ENCODE data around the gene PCNX3.

The PCNX3 gene

GRCh38 chr11:65615229-65615949, at the start of gene PCNX3:
PCNX3 (plus strand) TSS chr11:65615776; CDS start chr11:65616312, 536 bp downstream.
- Histone ChIP-seq H3K27ac (ENCODE audit: low read depth, low read length) (peak within 1 kb of the TSS; percentile 92), H3K4me1 (ENCODE audit: control insufficient read depth, insufficient read depth, low read length) (peaks cover 15% of the 10 kb centered on the region), H3K36me3 (ENCODE audit: control insufficient read depth, insufficient read depth, low read length) (peaks cover 33% of the 10 kb centered on the region), H3K4me3 (ENCODE audit: low read length) (peak within 1 kb of the TSS; percentile 96), H3K9ac (ENCODE audit: low read length) (peak within 1 kb of the TSS; percentile 89), H3K27me3 (ENCODE audit: control insufficient read depth, insufficient read depth, low read length) (no peaks in the 10 kb centered on the region)

- Histone ChIP-seq H3K36me3 (ENCODE audit: control insufficient read depth, insufficient read depth, low read length) (no peaks in the 10 kb centered on the region), H3K9ac (ENCODE audit: low read length) (peak overlapping the region; percentile 79), H3K27me3 (ENCODE audit: control insufficient read depth, insufficient read depth, low read length) (no peaks in the 10 kb centered on the region), H3K4me1 (ENCODE audit: control insufficient read depth, insufficient read depth, low read length) (peaks cover 34% of the 10 kb centered on the region), H3K4me3 (ENCODE audit: low read length) (peak overlapping the region; percentile 98), H3K27ac (ENCODE audit: low read depth, low read length) (peak overlapping the region; percentile 95)
Measured at GRCh38 chr11:65569164-65569972, 46.2 kb upstream of the PCNX3 start.

- Histone ChIP-seq H3K4me1 (ENCODE audit: control insufficient read depth, insufficient read depth, low read length) (peaks cover 37% of the 10 kb centered on the region), H3K36me3 (ENCODE audit: control insufficient read depth, insufficient read depth, low read length) (no peaks in the 10 kb centered on the region), H3K9ac (ENCODE audit: low read length) (peak within 1 kb of the TSS; percentile 79), H3K27ac (ENCODE audit: low read depth, low read length) (peak within 1 kb of the TSS; percentile 95), H3K27me3 (ENCODE audit: control insufficient read depth, insufficient read depth, low read length) (no peaks in the 10 kb centered on the region), H3K4me3 (ENCODE audit: low read length) (peak within 1 kb of the TSS; percentile 98)
Measured at GRCh38 chr11:65569973-65570918, 45.3 kb upstream of the PCNX3 start, which contains the start of gene ZNRD2. ZNRD2 (plus strand) TSS chr11:65570477; CDS start chr11:65570492, 15 bp downstream.

GRCh38 chr11:65571420-65571819, 44.2 kb upstream of the PCNX3 start:
- Histone ChIP-seq H3K4me1 (ENCODE audit: control insufficient read depth, insufficient read depth, low read length) (peaks cover 40% of the 10 kb centered on the region), H3K9ac (ENCODE audit: low read length) (no peak overlapping the region), H3K27me3 (ENCODE audit: control insufficient read depth, insufficient read depth, low read length) (no peaks in the 10 kb centered on the region), H3K36me3 (ENCODE audit: control insufficient read depth, insufficient read depth, low read length) (no peaks in the 10 kb centered on the region), H3K27ac (ENCODE audit: low read depth, low read length) (peak overlapping the region; percentile 87), H3K4me3 (ENCODE audit: low read length) (peak overlapping the region; percentile 98)

GRCh38 chr11:65571940-65572339, 43.6 kb upstream of the PCNX3 start:
- Histone ChIP-seq H3K36me3 (ENCODE audit: control insufficient read depth, insufficient read depth, low read length) (no peaks in the 10 kb centered on the region), H3K27me3 (ENCODE audit: control insufficient read depth, insufficient read depth, low read length) (no peaks in the 10 kb centered on the region), H3K9ac (ENCODE audit: low read length) (peak overlapping the region; percentile 27), H3K4me1 (ENCODE audit: control insufficient read depth, insufficient read depth, low read length) (peaks cover 40% of the 10 kb centered on the region), H3K27ac (ENCODE audit: low read depth, low read length) (peak overlapping the region; percentile 87), H3K4me3 (ENCODE audit: low read length) (peak overlapping the region; percentile 98)

- Histone ChIP-seq H3K4me1 (ENCODE audit: control insufficient read depth, insufficient read depth, low read length) (peaks cover 40% of the 10 kb centered on the region), H3K4me3 (ENCODE audit: low read length) (peak within 1 kb of the TSS; percentile 98), H3K27me3 (ENCODE audit: control insufficient read depth, insufficient read depth, low read length) (no peaks in the 10 kb centered on the region), H3K27ac (ENCODE audit: low read depth, low read length) (peak within 1 kb of the TSS; percentile 87), H3K9ac (ENCODE audit: low read length) (peak within 1 kb of the TSS; percentile 71), H3K36me3 (ENCODE audit: control insufficient read depth, insufficient read depth, low read length) (no peaks in the 10 kb centered on the region)
Measured at GRCh38 chr11:65572356-65573051, 43.1 kb upstream of the PCNX3 start, which contains the start of gene FAM89B. FAM89B (plus strand) TSS chr11:65572538; CDS start chr11:65572670, 132 bp downstream.

GRCh38 chr11:65573391-65574079, 42.0 kb upstream of the PCNX3 start:
- peaks cover 44% of the 10 kb centered on the region for H3K4me1 ChIP-seq (ENCODE audit: control insufficient read depth, insufficient read depth, low read length)
- H3K27me3 ChIP-seq (ENCODE audit: control insufficient read depth, insufficient read depth, low read length), result no peaks in the 10 kb centered on the region
- peak overlapping the region; percentile 98 for H3K4me3 ChIP-seq (ENCODE audit: low read length)
- H3K9ac ChIP-seq (ENCODE audit: low read length), result peak overlapping the region; percentile 24
- H3K27ac ChIP-seq (ENCODE audit: low read depth, low read length), result peak overlapping the region; percentile 87
- H3K36me3 ChIP-seq (ENCODE audit: control insufficient read depth, insufficient read depth, low read length), result no peaks in the 10 kb centered on the region

- Histone ChIP-seq H3K27me3 (ENCODE audit: control insufficient read depth, insufficient read depth, low read length) (no peaks in the 10 kb centered on the region), H3K4me1 (ENCODE audit: control insufficient read depth, insufficient read depth, low read length) (peaks cover 36% of the 10 kb centered on the region)
Measured at GRCh38 chr11:65574109-65574810, 41.3 kb upstream of the PCNX3 start.

GRCh38 chr11:65574811-65575567, 40.6 kb upstream of the PCNX3 start:
- Histone ChIP-seq H3K36me3 (ENCODE audit: control insufficient read depth, insufficient read depth, low read length) (peaks cover 6% of the 10 kb centered on the region), H3K27me3 (ENCODE audit: control insufficient read depth, insufficient read depth, low read length) (no peaks in the 10 kb centered on the region), H3K27ac (ENCODE audit: low read depth, low read length) (peak overlapping the region; percentile 87), H3K4me3 (ENCODE audit: low read length) (peak overlapping the region; percentile 62), H3K9ac (ENCODE audit: low read length) (peak overlapping the region; percentile 58), H3K4me1 (ENCODE audit: control insufficient read depth, insufficient read depth, low read length) (peaks cover 34% of the 10 kb centered on the region)

More at GRCh38 chr11:65574109-65574810, 41.3 kb upstream of the PCNX3 start:
- Histone ChIP-seq H3K4me3 (ENCODE audit: low read length) (peak overlapping the region; percentile 98), H3K9ac (ENCODE audit: low read length) (peak overlapping the region; percentile 58), H3K36me3 (ENCODE audit: control insufficient read depth, insufficient read depth, low read length) (no peaks in the 10 kb centered on the region), H3K27ac (ENCODE audit: low read depth, low read length) (peak overlapping the region; percentile 87)

GRCh38 chr11:65575568-65576231, 39.9 kb upstream of the PCNX3 start, which contains the start of gene EHBP1L1:
EHBP1L1 (plus strand) TSS chr11:65576053; CDS start chr11:65576303, 250 bp downstream.
- Histone ChIP-seq H3K4me3 (ENCODE audit: low read length) (peak within 1 kb of the TSS; percentile 86), H3K9ac (ENCODE audit: low read length) (peak within 1 kb of the TSS; percentile 87), H3K36me3 (ENCODE audit: control insufficient read depth, insufficient read depth, low read length) (peaks cover 14% of the 10 kb centered on the region), H3K27ac (ENCODE audit: low read depth, low read length) (peak within 1 kb of the TSS; percentile 98), H3K27me3 (ENCODE audit: control insufficient read depth, insufficient read depth, low read length) (no peaks in the 10 kb centered on the region), H3K4me1 (ENCODE audit: control insufficient read depth, insufficient read depth, low read length) (peaks cover 34% of the 10 kb centered on the region)
